ENCODE data around the gene GALNT7.
"Not testable (repeated sequence)": the region's sequence is repeated elsewhere in the genome, so short reads cannot be mapped to it uniquely, and the experiment has no call there.

The GALNT7 gene

DNA sequence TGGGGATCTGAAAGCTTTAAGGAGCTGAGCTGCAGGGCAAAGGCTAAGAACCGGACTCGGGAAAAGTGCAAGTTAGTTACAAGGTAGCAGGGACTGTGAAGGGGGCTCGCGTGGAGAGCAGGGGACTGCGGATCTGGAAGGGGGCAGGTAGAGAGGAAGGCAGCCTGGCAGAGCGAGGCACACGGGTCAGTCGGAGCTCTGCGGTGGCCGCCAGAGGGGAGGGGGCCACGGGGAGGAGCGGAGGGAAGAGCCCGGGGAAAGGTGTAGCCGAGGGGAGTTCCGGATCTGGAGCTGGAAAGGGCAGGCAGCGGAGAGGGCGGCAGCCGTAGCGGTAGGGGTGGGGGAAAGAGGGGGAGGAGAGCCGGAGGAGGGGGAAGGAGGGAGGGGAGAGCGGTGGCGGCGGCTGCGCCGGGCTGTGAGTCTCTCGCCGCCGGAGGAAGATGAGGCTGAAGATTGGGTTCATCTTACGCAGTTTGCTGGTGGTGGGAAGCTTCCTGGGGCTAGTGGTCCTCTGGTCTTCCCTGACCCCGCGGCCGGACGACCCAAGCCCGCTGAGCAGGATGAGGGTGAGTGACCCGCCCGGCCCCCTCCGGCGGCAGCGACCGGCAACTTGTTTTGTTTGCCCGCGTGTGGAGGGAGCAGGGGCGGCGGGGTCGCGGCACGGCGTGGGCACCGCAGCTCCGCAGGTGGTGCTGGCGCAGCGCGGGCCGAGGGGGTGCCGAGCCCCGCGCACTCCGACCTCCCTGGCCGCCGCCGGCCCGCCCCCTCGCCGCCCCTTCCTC is at the start of gene GALNT7:
Gene GALNT7, plus strand, starts transcription at position 416 of the 782 bp plus-strand sequence. Its CDS starts 25 bp downstream, at position 441.
- peak; percentile 77 for DNase-seq

DNA sequence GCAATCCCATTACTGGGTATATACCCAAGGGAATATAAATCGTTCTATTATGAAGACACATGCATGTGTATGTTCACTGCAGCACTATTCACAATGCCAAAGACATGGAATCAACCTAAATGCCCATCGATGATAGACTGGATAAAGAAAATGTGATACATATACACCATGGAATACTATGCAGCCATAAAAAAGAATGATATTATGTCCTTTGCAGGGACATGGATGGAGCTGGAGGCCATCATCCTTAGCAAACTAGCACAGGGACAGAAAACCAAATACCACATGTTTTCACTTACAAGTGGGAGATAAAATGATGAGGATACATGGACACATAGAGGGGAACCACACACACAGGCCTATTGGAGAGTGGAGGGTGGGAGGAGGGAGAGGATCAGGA is 49.8 kb upstream of the GALNT7 start:
- DNase-seq, result not testable (repeated sequence)

DNA sequence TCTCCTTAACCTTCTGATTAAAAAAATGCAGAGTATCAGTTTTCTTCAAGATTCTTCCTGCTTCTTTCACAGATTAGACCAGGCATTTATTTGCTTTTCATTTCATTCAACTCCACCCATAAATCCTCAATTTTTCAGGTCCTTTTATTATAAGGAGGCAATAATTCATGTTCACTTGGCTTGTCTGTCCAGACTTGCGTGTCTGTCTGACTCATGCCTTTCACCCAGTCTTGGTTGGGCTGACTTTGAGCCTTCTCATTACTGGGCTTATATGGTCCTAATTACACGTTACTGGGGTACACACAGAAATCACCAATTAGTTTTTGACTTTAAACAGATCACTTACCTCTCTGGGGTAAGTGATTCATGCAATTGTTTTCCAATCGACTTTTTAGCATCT is 48.8 kb upstream of the GALNT7 start:
- DNase-seq, result no peak

- no peak for DNase-seq
These were observed 47.5 kb upstream of the GALNT7 start for GRCh38 chr4:173121076-173121561.

GRCh38 chr4:173124209-173124865 is 44.3 kb upstream of the GALNT7 start:
- no peak for DNase-seq

- no peak for DNase-seq
These were observed 43.3 kb upstream of the GALNT7 start for GRCh38 chr4:173125216-173125812.

- DNase-seq, result no peak
These were observed 40.3 kb upstream of the GALNT7 start for GRCh38 chr4:173128199-173128890.

DNA sequence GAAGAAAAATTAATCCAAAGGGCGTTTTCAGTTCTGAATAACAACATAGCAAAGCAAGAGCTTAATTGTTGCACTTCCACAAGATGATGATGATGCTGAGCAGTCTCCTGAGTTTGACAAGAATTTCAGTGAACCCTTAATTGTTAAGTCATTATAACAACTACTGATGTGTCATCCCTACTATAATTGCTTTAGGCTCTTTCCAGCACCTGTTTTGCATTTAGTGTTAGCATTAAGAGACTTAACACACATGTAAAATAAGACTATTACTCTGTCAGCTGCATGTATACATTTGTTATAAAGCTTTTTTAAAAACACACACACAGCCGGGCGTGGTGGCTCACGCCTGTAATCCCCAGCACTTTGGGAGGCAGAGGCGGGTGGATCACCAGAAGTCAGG is 37.9 kb upstream of the GALNT7 start:
- no peak for DNase-seq

DNA sequence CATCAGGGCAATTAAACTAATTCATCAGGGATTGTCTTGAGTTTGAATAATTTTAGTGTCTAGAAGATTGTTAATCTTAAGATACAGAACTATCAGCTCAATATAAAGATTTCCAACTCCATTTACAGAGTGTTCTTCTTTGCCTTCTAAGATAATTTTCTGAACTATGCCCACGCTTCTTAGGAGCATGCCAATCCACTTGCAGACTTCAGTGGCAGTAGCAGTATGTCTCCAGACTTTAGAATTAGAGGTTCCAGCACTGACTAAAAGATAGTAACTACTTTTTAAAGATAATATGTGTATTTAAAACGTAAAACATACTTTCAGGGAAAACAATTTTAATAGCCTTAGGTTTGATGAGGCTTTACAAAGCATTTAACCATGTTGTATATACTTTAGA is 34.2 kb upstream of the GALNT7 start:
- DNase-seq, result no peak

DNA sequence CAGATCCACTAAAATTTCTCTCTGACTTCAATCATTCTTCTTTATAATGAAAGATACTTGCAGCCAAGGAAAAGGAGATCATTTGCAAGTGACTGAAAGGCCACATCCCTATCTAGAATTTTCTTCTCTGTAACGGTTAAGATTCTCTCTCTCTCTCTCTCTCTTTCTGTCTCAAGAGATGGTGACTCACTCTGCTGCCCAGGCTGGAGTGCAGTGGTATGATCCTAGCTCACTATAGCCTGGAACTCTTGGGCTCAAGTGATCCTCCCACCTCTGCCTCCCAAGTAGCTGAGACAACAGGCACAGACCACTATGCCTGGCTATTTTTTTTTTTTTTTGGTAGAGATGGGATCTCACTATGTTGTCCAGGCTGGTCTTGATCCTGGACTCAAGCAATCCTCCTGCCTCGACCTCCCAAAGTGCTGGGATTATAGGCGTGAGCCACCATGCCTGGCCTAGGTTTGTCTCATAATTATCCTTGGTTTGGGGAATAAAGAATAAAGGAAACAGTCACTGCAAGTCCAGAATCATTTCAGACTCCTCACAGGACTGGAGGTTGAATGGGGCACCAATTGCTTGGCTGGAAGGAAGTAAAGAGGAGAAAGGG is 33.3 kb upstream of the GALNT7 start:
- DNase-seq, result no peak

GRCh38 chr4:173138624-173139023 is 30.0 kb upstream of the GALNT7 start:
- no peak for DNase-seq

DNA sequence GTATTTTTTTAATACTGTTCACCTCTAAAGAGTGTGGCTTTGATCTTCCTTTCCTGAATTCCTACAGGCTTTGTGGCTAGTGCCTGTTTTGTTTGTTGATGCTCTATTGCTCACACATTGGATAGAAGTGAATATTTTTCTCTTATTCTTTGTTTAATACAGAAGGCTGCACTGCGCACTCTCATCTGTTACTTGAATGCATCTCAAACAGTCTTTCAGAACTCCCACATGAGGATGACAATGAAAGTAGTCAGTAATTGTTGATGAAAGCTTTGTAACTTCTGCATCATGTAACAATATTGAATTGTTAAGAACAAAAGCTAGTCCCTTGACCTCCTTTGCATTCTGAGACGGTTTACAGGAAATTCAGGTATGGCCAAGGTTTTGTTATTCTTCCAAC is 29.1 kb upstream of the GALNT7 start:
- no peak for DNase-seq

GRCh38 chr4:173145131-173145530 is 23.5 kb upstream of the GALNT7 start:
- no peak for DNase-seq

DNA sequence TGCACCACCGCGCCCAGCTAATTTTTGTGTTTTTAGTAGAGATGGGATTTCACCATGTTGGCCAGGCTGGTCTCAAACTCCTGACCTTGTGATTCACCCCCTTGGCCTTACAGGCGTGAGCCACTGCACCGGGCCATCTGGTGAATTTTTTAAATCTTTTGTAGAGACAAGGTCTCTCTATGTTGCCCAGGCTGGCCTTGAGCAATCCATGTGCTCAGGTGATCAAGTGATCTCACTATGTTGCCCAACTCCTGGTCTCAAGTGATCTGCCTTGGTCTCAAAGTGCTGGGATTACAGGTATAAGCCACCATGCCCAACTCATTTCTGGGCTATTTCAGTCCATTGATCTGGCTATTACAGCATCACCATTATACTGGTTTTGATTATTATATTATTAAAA is 22.2 kb upstream of the GALNT7 start:
- DNase-seq, result no peak

DNA sequence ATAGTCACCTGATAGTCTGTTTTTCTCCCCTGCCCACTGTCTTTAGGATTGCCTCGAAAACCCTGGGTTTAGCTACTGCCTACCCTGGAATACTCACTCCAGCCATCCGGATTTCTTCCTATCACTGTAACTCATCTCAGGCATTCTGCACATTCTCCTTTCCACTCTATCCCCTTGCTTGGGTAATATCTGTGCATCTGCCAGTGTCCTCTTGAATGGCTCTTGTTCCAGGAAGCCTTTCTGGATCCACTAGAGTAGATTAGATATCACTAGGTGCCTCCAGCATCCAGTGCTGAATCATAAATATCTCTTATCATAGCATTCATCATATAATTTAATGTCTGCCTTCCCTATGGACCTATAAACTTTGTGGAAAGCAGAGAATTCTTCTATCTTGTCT is 17.1 kb upstream of the GALNT7 start:
- no peak for DNase-seq

GRCh38 chr4:173152104-173152503 is 16.5 kb upstream of the GALNT7 start:
- DNase-seq, result no peak

DNA sequence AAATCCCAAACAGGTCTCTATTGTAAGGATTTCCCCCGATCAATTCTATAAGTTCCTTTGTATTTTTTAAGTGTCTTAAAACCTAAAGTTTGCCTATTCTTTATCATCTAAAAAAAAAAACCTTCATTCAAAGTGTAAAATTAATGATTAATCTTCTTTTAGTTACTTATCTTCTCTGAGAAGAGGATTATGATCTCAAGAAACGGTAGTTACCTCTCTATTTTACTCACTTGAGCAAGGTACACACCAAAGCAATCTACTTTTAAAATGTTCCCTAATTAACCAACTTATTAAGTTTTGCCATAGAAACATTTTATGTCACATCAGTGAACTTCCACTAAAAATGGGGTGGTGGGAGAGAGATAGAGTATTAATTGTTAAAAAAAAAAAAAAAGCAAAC is 15.2 kb upstream of the GALNT7 start:
- DNase-seq, result no peak

DNA sequence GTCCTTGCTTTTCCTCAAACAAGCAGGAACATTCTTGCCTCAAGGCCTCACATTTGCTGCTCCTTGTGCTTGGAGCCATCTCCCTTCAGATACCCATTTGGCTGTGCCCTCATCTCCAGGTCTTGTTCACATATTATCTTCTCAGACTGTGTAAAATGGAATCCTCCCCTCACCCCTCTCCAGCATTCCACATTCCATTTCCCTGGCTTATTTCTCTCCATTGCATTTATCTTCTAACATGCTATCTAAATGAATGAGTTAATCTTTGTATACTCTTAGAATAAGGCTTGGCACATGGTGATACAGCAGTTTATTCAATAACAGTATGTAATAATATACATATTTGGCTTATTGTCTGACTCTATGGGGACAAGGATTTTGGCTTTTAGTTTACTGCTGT is 8.8 kb upstream of the GALNT7 start:
- no peak for DNase-seq

DNA sequence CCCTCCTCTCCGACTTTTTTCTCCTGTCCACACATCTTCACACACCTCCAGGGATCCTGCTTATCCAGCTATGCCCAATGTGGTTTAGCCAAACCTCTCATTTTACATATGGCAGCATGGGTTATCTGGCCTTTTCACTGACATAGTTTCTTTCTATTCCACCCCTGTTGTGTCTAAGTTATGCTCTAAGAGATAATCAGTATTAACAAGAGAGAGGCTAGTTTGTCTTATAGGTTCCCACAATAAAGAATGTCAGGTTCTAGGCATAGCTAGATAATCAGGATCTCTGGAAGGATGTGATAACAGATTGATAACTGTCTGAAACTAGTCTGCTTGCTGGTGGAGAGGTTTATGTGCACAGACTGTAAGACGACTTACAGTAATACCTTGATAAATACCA is 7.7 kb upstream of the GALNT7 start:
- DNase-seq, result no peak

DNA sequence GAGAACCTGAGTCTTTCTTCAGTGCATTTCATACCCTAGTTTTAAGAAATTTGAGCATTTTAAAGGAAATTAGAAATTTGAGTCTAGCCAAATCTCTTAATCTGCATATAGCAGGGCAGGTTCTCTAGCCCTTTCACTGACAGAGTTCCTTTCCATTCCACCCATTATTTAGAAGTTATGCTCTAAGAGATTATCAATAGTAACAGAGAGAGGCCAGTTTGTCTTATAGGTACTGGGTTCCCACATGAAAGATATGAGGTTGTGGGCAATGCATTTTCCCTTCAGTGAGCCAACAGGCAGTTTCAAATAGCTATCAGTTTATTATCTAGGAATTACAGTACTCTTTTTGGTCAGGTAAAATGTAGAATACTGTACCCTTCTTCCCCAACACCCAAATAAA is 7.3 kb upstream of the GALNT7 start:
- no peak for DNase-seq

GRCh38 chr4:173165706-173166105 is 2.9 kb upstream of the GALNT7 start:
- DNase-seq, result no peak

- no peak for DNase-seq
These were observed 2.1 kb upstream of the GALNT7 start for GRCh38 chr4:173166491-173166890.

Data from NCI-H2227 treated with DMSO at 0.1 percent for 48 hours (cell line).